Erythroblast (primary cell): ENCODE measurements around the gene KAT6B.

Source experiments
- DNase-seq, 2 experiments: peaks; one replicate each; lab custom pipeline; 2025; lab: John Stamatoyannopoulos, UW
- GATA1 ChIP-seq: IDR thresholded peaks from 2 replicates; pipeline ENCODE4 v1.6.1; 2011; ENCODE audit warnings: low read depth, mild to moderate bottlenecking, control low read depth, low read length, moderate library complexity
- POLR2A ChIP-seq: IDR thresholded peaks from 2 replicates; pipeline ENCODE4 v1.6.1; 2011; ENCODE audit warnings: mild to moderate bottlenecking, low read length

Gene KAT6B

DNA sequence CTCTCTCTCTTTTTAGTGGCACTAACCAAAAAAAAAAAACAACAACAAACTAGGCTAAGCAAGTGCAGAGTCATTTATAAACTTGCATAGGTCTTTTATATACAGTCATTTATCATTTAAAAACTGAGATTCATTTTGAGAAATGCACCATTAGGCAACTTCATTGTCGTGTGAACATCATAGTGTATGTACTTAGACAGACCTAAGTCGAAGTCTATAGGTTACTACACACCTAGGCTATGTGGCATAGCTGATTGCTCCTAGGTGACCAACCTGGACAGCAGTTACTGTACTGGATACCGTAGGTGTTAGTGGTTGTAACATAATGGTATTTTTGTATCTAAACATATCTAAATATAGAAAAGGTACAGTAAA is 175.9 kb downstream of the KAT6B start:
- DNase-seq: no peak
- no peak for TF ChIP-seq GATA1
- no peak for TF ChIP-seq POLR2A

DNA sequence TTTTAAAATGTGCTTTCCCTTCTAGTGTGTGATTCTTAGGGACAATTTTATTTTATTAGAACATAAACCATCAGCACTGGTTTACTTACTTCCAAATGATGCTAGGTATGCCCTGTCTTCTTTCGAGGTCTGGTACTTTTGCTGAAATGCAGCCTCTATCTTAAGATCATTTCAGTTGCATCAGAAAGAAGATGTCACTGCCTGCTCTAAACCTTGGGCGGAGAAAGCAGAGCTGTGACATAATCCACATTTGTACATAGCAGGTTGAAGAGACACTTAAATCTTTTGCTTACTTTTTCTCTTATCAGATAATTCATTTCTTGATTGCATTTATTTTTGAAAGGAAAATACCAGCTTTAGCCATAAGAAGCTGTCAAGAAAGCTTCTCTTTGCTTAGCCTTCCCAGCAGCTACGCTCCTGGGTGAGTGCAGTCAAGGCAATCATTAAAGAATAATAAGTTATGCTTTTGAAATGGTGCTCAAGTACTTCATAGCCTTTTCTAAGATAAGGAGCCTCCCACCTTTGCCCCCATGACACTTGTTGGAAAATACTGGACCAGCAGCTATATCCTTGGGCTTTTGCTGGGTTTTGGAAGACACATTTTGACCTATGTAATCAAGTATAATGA is 176.7 kb downstream of the KAT6B start:
- TF ChIP-seq POLR2A (no peak), GATA1 (no peak)
- DNase-seq: no peak

DNA sequence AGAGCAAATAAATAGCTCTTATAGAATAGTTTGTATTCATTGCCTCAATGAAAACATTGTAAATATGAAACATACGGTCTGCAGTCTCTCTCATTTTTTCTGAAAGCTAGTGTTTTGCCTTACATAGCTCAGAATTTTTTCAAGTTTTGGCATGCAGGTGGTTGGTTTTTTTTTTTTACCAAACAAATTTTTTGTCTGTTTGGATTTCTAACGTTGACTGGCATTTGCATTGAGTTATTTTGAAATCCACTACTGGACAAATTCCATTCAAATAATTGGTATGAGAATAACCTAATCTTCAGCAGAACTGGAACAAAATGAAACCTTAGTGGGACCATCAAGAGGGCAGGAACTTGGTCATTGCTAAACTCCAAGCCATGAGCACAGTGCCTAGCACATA is 177.5 kb downstream of the KAT6B start:
- TF ChIP-seq GATA1 (no peak), POLR2A (no peak)
- no peak for DNase-seq

DNA sequence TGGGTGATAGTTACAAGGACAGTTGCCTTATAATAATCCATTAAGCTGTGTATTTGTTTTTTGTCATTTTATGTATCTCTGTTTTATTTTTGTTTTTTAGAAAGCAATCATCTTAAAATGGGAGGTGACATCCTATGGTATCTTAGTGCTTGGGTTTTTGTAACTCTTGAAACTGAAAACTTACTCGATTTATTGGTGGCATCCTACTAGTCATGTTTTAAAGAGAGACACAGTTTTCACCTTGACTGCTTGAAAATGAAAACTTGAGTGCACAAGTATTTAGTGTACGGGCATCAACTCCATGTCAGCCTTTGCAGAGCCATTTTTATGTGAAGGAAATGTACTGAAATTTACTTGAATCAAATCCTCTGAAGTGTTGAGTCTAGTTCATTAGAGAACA is 181.2 kb downstream of the KAT6B start:
- TF ChIP-seq POLR2A (no peak), GATA1 (no peak)
- DNase-seq: no peak

DNA sequence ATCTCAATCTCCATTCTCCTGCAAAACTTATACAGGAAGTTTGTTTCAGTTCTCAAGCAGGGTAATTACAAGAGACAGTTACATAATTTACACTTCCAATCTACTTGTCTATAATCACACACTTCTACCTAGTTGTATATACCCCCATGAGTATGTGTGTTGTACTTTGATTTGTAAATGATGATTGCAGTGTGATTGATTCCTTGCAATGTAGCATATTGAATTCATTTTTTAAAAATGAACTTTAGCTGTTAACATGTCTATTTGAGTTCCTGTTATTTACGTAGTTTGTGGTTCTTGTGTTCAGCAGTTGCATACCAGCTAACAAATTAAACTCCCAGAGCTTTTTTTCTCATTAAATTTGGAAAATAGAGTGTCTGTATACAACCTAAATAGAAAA is 182.6 kb downstream of the KAT6B start:
- no peak for DNase-seq
- TF ChIP-seq POLR2A (no peak), GATA1 (no peak)

DNA sequence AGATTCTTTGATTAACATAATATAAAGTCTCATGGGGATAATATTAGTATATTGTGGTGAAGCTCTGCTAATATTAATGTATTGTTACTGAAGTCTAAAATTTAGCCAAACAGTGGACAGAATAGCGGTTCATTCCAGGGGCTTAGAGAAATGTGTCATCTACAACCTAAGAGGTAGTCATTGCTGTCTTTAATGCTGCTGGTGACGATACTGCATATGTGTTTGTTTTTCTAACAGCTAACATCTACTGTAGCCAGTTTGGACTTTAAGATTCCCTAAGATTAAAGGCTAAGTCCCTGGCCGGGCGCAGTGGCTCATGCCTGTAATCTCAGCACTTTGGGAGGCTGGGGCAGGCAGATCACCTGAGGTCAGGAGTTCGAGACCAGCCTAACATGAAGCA is 183.0 kb downstream of the KAT6B start:
- no peak for DNase-seq
- TF ChIP-seq POLR2A: no peak
- no peak for TF ChIP-seq GATA1

DNA sequence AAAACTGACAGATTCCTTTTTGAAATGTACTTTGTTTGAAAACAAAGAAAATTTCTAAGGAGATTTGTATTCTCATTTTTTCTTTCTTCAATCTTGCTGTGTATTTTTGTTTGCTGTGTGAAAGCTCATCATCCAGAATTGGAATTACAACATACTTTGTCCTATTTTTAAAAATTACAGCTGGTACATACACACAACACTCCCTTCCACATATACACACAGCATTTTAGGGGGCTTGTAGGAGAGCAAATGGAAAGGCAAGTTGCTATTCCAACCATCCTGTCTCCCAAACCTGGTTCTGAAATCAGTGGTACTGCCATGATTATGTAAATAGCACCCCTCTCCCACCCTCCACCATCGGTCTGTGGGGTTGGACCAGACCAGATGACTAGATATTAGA is 184.0 kb downstream of the KAT6B start:
- DNase-seq: no peak
- TF ChIP-seq GATA1 (no peak), POLR2A (no peak)

DNA sequence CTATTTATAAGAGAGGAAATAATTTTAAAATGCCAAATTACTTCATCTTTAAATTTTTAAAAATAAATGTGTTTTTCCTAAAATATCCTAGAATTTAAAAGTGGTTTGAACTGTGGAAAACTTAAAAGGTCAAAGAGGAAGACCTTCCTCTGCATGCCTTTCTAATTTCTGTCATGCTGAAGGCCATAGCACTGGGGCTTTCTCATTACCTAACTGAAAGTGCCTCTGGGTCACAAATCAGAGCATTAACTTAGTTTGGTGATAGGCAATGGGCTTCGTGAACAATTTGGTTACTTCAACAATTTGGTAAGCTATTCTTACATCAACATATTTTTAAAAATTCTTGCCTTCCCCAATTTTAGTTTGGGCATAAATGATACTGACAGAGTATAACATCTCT is 184.8 kb downstream of the KAT6B start:
- TF ChIP-seq GATA1 (no peak), POLR2A (no peak)
- no peak for DNase-seq

DNA sequence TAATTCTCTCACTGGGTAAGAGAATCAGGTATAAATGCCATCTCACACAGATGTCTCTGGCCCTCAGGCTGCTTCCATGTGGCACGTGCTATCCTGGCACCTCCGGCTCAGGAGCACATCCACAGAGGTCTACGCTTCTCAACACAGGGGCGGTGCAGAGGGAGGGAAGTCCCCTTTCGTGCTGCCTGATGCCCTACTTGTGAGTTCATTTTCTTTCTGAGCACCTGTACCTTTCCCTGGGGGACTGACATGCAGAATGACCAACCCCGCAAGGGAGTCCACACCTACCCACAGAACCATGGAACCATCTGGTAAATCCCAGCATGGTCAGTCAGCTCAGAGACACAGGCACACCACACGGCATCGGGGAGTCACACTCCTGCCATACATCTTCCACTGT is 186.1 kb downstream of the KAT6B start:
- TF ChIP-seq GATA1 (no peak), POLR2A (no peak)
- no peak for DNase-seq

DNA sequence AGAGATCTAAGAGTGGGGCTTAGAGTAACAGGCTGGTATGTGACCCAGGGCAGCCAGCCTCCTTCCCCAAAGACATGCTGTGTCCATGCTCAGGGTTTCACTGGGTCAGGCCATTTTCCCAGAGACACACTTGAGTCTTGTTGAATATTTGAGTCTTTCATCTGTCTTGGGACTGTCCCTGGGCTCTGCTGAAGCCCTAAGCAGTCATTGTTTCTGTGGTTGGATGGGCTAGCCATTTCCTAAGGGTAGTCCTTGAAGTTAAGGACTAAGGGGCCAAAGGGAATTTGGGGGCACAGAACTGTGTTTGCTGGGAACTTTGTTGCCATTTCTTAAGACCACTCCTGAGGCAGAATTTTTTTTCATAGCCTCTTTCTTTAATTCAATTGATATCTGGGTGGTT is 186.6 kb downstream of the KAT6B start:
- TF ChIP-seq POLR2A (no peak), GATA1 (no peak)
- no peak for DNase-seq

DNA sequence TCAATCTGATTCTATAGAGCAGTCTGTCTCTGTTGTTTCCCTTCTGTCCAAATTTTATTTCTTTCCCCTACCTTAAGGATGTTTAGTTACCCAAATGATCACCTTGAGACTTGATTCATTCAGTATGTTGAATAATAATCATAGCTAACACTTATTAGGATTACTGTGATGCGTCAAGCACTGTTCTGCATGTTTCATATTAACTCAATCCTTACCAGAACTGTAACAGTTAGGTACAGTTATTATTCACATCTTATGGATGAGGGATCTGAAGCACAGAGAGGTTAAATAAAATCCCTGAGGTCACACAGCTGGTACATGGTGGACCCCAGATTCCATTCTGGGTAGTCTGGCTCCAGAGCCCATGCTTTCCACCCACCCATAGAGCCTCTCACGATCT is 187.1 kb downstream of the KAT6B start:
- no peak for TF ChIP-seq GATA1
- no peak for TF ChIP-seq POLR2A

DNA sequence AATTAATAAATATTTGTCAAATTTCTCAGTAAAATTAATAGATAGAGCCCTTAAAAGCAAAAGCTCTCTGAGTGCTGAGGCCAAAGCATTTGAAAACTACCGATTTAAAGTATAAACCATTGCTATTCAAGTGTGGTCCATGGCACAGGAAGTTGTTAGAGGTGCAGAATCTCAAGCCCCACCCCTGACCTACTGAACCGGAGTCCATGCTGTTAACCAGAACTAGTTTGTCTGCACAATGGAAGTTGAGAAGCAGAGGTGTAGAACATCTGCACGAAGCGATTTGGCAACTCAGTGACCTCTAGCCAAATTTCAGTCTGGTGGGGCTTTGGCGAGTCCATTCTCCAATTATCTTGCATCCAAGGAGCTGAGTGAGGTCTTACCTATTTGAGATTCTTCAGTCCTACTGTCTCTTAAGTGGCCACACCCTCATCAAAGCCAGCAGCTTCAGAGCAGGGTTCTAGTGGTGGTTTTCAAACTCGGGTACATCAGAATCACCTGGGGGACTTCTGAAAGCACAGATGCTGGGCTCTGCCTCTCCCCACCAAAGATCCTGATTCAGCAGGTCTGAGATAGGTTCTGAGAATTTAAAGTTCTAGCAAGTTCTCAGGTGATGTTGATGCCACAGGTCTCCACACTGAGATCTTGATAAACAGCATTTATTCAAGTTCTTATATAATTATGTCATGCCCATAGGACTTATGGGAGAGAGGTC is 188.3 kb downstream of the KAT6B start:
- DNase-seq: no peak
- no peak for TF ChIP-seq POLR2A
- no peak for TF ChIP-seq GATA1

More for the DNA sequence above, 187.1 kb downstream of the KAT6B start:
- no peak for DNase-seq

DNA sequence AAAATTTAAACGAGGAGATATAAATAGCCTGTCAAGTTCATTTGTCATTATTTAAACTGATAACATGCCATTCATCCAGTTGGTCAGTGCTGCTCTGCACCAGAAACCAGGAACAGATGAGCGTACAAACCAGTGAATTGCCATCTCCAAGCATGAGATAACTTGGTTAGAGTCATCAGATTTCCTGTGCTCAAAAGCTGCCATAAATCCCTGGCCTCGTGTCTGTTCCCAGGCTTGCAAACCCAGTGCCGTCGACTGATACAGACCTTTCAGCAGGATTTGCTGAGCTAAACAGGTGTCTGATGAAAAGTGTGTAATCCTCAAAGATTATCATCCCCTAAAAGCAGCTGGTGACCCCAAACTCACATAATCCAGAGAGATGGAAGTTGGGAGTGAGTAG is 189.0 kb downstream of the KAT6B start:
- TF ChIP-seq GATA1: no peak
- TF ChIP-seq POLR2A: no peak
- no peak for DNase-seq

DNA sequence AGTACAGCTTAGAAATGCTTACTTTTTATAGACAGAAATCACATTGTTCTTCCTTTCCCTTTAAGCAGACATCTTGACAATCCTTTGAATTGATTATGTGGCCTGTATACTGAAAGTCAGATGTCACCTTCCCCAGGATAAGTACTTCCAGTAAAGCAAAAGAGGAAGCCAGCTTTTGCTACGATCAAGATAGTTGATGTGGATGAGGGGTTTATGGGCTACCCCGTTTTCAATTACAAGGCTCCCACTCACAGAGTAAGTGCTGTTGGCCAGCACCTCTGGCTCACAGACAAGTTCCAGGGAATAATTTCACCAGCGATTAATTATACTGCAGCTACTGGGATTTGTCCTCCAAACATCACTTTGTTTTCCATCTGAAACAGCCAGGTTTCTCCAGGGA is 189.9 kb downstream of the KAT6B start:
- TF ChIP-seq GATA1: no peak
- no peak for TF ChIP-seq POLR2A
- DNase-seq: no peak

DNA sequence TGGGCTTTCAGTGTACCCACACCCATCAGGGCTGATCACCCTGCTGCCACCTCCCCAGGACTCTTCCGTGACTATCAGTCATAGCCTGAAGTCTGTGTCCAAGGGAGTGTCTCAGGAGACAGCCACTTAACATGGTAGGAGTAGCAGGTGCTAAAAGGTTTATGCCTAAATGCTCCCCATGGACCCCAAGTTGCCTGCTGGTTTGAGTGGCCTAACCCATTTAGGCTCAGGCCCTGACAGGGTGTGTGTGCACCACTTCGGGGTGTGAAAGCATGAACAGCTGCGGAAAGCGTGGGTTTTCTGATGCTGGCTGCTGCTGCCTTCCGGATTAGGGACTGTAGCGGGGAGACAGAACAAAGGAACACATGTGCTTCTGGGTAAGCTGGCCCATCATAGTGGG is 191.9 kb downstream of the KAT6B start:
- TF ChIP-seq GATA1 (no peak), POLR2A (no peak)

More for the DNA sequence above, 191.9 kb downstream of the KAT6B start:
- DNase-seq: no peak
